IMR-90 (cell line): Measurements from ENCODE around the gene DNAJB5. TPM values are rescaled to one million over a fixed set of nuclear protein-coding genes. Genes with fewer than 3 reads are reported as not detected.

Source experiments
- ATAC-seq: fragments of 200-7000 bp; cut with Tn5 transposase; 2 replicates; pipeline ENCODE4 v1.9.1; 2020; ENCODE audit warnings: low read depth, mild to moderate bottlenecking, moderate library complexity
- BruUV-seq: library from RNA; stranded (reverse); fragments of 400-500 nt; replicated peaks from 2 replicates; lab custom pipeline; 2021; lab: Mats Ljungman, UMichigan
- CTCF ChIA-PET: fragments of 300-600 bp; formaldehyde crosslinking; extraction: SDS; loops from one replicate; lab custom pipeline; 2021; ENCODE audit warnings: antibody characterized with exemption; lab: Yijun Ruan, JAX
- POLR2A ChIA-PET: fragments of 300-600 bp; sonication (Branson Sonifier 250); formaldehyde crosslinking; loops from one replicate; lab custom pipeline; 2022; ENCODE audit warnings: antibody characterized with exemption; ENCODE audit not compliant: unreplicated experiment; lab: Charles Lee
- DNase-seq: peaks from one replicate; pipeline ENCODE4 v3.0.0; 2013
- H2AFZ ChIP-seq: replicated peaks from 2 replicates; pipeline ENCODE3; 2013; ENCODE audit warnings: low read length, mild to moderate bottlenecking; ENCODE audit not compliant: poor library complexity
- H2AK5ac ChIP-seq: 2 replicates; pipeline ENCODE4 v1.6.1; 2013; ENCODE audit warnings: low read depth, low read length, inconsistent platforms
- H2AK9ac ChIP-seq: replicated peaks from 2 replicates; pipeline ENCODE3; 2013; ENCODE audit warnings: mild to moderate bottlenecking, low read depth, low read length, moderate library complexity; ENCODE audit not compliant: poor library complexity
- H2BK120ac ChIP-seq: 2 replicates; pipeline ENCODE4 v1.6.1; 2013; ENCODE audit warnings: low read depth, low read length, inconsistent platforms
- H2BK15ac ChIP-seq: 3 replicates; pipeline ENCODE4 v1.6.1; 2013; ENCODE audit warnings: low read depth, low read length, inconsistent platforms
- H2BK20ac ChIP-seq: 2 replicates; pipeline ENCODE4 v1.6.1; 2013; ENCODE audit warnings: low read depth, mild to moderate bottlenecking, inconsistent platforms, low read length, moderate library complexity
- H2BK5ac ChIP-seq: 2 replicates; pipeline ENCODE4 v1.6.1; 2013; ENCODE audit warnings: mild to moderate bottlenecking, low read depth, low read length, inconsistent platforms; ENCODE audit not compliant: poor library complexity, severe bottlenecking
- H3K14ac ChIP-seq: replicated peaks from 2 replicates; pipeline ENCODE4 v1.6.1; 2013; ENCODE audit warnings: low read depth, low read length, inconsistent platforms
- H3K18ac ChIP-seq: 2 replicates; pipeline ENCODE4 v1.6.1; 2013; ENCODE audit warnings: low read depth, low read length, control low read depth
- H3K23ac ChIP-seq: 2 replicates; pipeline ENCODE4 v1.6.1; 2013; ENCODE audit warnings: low read depth, low read length, inconsistent platforms
- H3K27ac ChIP-seq: 2 replicates; pipeline ENCODE4 v1.5.1; 2013; ENCODE audit warnings: mild to moderate bottlenecking, control low read depth, low read length; ENCODE audit not compliant: insufficient read depth
- H3K27me3 ChIP-seq: 2 replicates; pipeline ENCODE4 v1.6.1; 2013; ENCODE audit warnings: low read length; ENCODE audit not compliant: control insufficient read depth, insufficient read depth
- H3K36me3 ChIP-seq: 2 replicates; pipeline ENCODE4 v1.6.1; 2013; ENCODE audit warnings: low read length, mixed read lengths; ENCODE audit not compliant: control insufficient read depth, insufficient read depth
- H3K4ac ChIP-seq: 2 replicates; pipeline ENCODE4 v1.6.1; 2013; ENCODE audit warnings: low read depth, low read length, inconsistent platforms
- H3K4me1 ChIP-seq: 2 replicates; pipeline ENCODE4 v1.6.1; 2013; ENCODE audit warnings: low read length, mixed read lengths; ENCODE audit not compliant: control insufficient read depth, insufficient read depth
- H3K4me2 ChIP-seq: 2 replicates; pipeline ENCODE4 v1.6.1; 2013; ENCODE audit warnings: low read depth, mild to moderate bottlenecking, control low read depth, low read length, moderate library complexity
- H3K4me3 ChIP-seq: 2 replicates; pipeline ENCODE4 v1.5.1; 2013; ENCODE audit warnings: low read depth, mild to moderate bottlenecking, control low read depth, low read length, moderate library complexity; ENCODE audit not compliant: insufficient read depth
- H3K56ac ChIP-seq: 2 replicates; pipeline ENCODE4 v1.6.1; 2013; ENCODE audit warnings: low read length, inconsistent platforms; ENCODE audit not compliant: insufficient read depth; ENCODE audit errors: extremely low read depth
- H3K79me1 ChIP-seq, 2 experiments: 2 replicates each; pipeline ENCODE4 v1.6.1; 2013; ENCODE audit warnings: low read length in 2 of 2, inconsistent platforms in 1 of 2, low read depth in 1 of 2
- H3K9ac ChIP-seq: 2 replicates; pipeline ENCODE4 v1.6.1; 2013; ENCODE audit warnings: low read depth, low read length, control low read depth
- H3K9me1 ChIP-seq: 2 replicates; pipeline ENCODE4 v1.6.1; 2013; ENCODE audit warnings: low read length, inconsistent platforms; ENCODE audit not compliant: insufficient read depth
- H3K9me3 ChIP-seq: 2 replicates; pipeline ENCODE4 v1.6.1; 2013; ENCODE audit warnings: low read length; ENCODE audit not compliant: control insufficient read depth, insufficient read depth
- H4K20me1 ChIP-seq: 2 replicates; pipeline ENCODE4 v1.6.1; 2013; ENCODE audit warnings: low read length, inconsistent platforms; ENCODE audit not compliant: insufficient read depth
- H4K5ac ChIP-seq: 2 replicates; pipeline ENCODE4 v1.6.1; 2013; ENCODE audit warnings: mild to moderate bottlenecking, low read depth, low read length, control low read depth
- H4K8ac ChIP-seq, 2 experiments: 2 replicates each; pipeline ENCODE4 v1.6.1; 2013; ENCODE audit warnings: low read depth in 2 of 2, low read length in 2 of 2, control low read depth in 1 of 2, inconsistent platforms in 1 of 2
- H4K91ac ChIP-seq: 2 replicates; pipeline ENCODE4 v1.6.1; 2013; ENCODE audit warnings: low read depth, low read length, inconsistent platforms; ENCODE audit not compliant: insufficient read depth
- BHLHE40 ChIP-seq: fragments of 150-350 bp; IDR thresholded peaks from 2 replicates; pipeline ENCODE4 v1.6.1; 2016; ENCODE audit warnings: mild to moderate bottlenecking, low read depth, low read length
- CEBPB ChIP-seq: IDR thresholded peaks from 2 replicates; pipeline ENCODE4 v1.6.1; 2012; ENCODE audit warnings: low read depth, low read length, improper control_type of control experiment
- CHD1 ChIP-seq: IDR thresholded peaks from 2 replicates; pipeline ENCODE4 v1.6.1; 2012; ENCODE audit warnings: low read depth, low read length, improper control_type of control experiment
- CTCF ChIP-seq: conservative IDR thresholded peaks from 2 replicates; pipeline ENCODE4 v1.5.1; 2012; ENCODE audit warnings: mild to moderate bottlenecking, low read depth, low read length, improper control_type of control experiment
- ELK1 ChIP-seq: fragments of 150-350 bp; IDR thresholded peaks from 2 replicates; pipeline ENCODE4 v1.6.1; 2016; ENCODE audit warnings: low read depth, mild to moderate bottlenecking, low read length, moderate library complexity, borderline replicate concordance
- FOS ChIP-seq: fragments of 150-350 bp; IDR thresholded peaks from 2 replicates; pipeline ENCODE4 v1.6.1; 2016; ENCODE audit warnings: low read depth, low read length
- MAFK ChIP-seq: IDR thresholded peaks from 2 replicates; pipeline ENCODE4 v1.6.1; 2012; ENCODE audit warnings: low read depth, low read length, improper control_type of control experiment
- MAZ ChIP-seq: IDR thresholded peaks from 2 replicates; pipeline ENCODE4 v1.6.1; 2012; ENCODE audit warnings: low read depth, mild to moderate bottlenecking, low read length, improper control_type of control experiment, moderate library complexity, borderline replicate concordance
- MXI1 ChIP-seq: IDR thresholded peaks from 2 replicates; pipeline ENCODE4 v1.6.1; 2012; ENCODE audit warnings: low read depth, mild to moderate bottlenecking, low read length, moderate library complexity, borderline replicate concordance
- NFE2L2 ChIP-seq: fragments of 150-350 bp; IDR thresholded peaks from 2 replicates; pipeline ENCODE4 v1.6.1; 2016; ENCODE audit warnings: low read depth, mild to moderate bottlenecking, low read length
- POLR2A ChIP-seq: IDR thresholded peaks from 2 replicates; pipeline ENCODE4 v1.6.1; 2012; ENCODE audit warnings: mild to moderate bottlenecking, low read depth, low read length
- RAD21 ChIP-seq: IDR thresholded peaks from 2 replicates; pipeline ENCODE4 v1.6.1; 2012; ENCODE audit warnings: low read length, improper control_type of control experiment
- RCOR1 ChIP-seq: IDR thresholded peaks from 2 replicates; pipeline ENCODE4 v1.6.1; 2012; ENCODE audit warnings: mild to moderate bottlenecking, low read length, improper control_type of control experiment; ENCODE audit not compliant: insufficient replicate concordance
- RFX5 ChIP-seq: IDR thresholded peaks from 2 replicates; pipeline ENCODE4 v1.8.0; 2012; ENCODE audit warnings: low read depth, mild to moderate bottlenecking, low read length, moderate library complexity
- SMC3 ChIP-seq: fragments of 150-350 bp; IDR thresholded peaks from 2 replicates; pipeline ENCODE4 v1.6.1; 2016; ENCODE audit warnings: low read depth, mild to moderate bottlenecking, antibody characterized with exemption, low read length, moderate library complexity
- USF2 ChIP-seq: fragments of 150-350 bp; IDR thresholded peaks from 2 replicates; pipeline ENCODE4 v1.6.1; 2017; ENCODE audit warnings: mild to moderate bottlenecking, antibody characterized with exemption, low read length, low read depth
- WGBS, 2 experiments: methylation state at CpG; one replicate each; pipeline versions ENCODE4 v1.1.5 to v1.1.7; 2013; ENCODE audit warnings: missing lambda C conversion rate in 2 of 2; ENCODE audit not compliant: insufficient read length in 1 of 2; ENCODE audit errors: extremely low coverage in 2 of 2; 5-methylcytosine and 5-hydroxymethylcytosine counted together
- dilution Hi-C: fragments of 300-500 bp; cut with HindIII; formaldehyde crosslinking; loops from one replicate; pipeline ENCODE4 v1.14.3; 2018; ENCODE audit warnings: low sequenced_read_pairs; ENCODE audit not compliant: unreplicated experiment
- in situ Hi-C: fragments of 300-500 bp; cut with MboI; formaldehyde crosslinking; loops from 3 replicates; pipeline ENCODE4 v1.14.3; 2019; ENCODE audit warnings: low sequenced_read_pairs, inconsistent platforms, mixed read lengths
- intact Hi-C: fragments of 100-400 bp; cut with micrococcal nuclease; formaldehyde crosslinking; loops from 2 replicates; pipeline ENCODE4 v1.10.0; 2022
- polyA plus RNA-seq, 3 experiments: library from polyadenylated mRNA; depleted of rRNA; stranded (reverse); fragments of >200 nt; gene quantifications; 2 replicates each; pipeline ENCODE4 v1.2.3, GENCODE V29; 2012; ENCODE audit warnings: low replicate concordance in 1 of 3
- total RNA-seq: library from RNA; depleted of rRNA; stranded (reverse); fragments of >200 nt; gene quantifications from 2 replicates; pipeline ENCODE4 v1.2.3, GENCODE V29; 2012

DNAJB5 gene
- total and polyA plus RNA-seq, 2 of the 4 experiments (the other 2 are of a cell fraction): 11.4 to 14.9 TPM

- dilution Hi-C loops: no loop called here
- DNase-seq (no peak), ATAC-seq (no peak)
- TF ChIP-seq NFE2L2 (no peak), MAFK (no peak), RAD21 (no peak), POLR2A (no peak), RCOR1 (no peak), FOS (no peak), BHLHE40 (no peak), ELK1 (no peak), CHD1 (no peak), CTCF (no peak), CEBPB (no peak), MXI1 (no peak), SMC3 (no peak), RFX5 (no peak), USF2 (no peak), MAZ (no peak)
- no peak overlapping the region for H2AK9ac ChIP-seq
- H3K56ac ChIP-seq: no peak overlapping the region
- no peak overlapping the region for H3K4ac ChIP-seq
- H2AFZ ChIP-seq: no peak overlapping the region
- H2AK5ac ChIP-seq: no peak overlapping the region
- no peak overlapping the region for H2BK120ac ChIP-seq
- no peak overlapping the region for H3K9ac ChIP-seq
- intact Hi-C loops: loop anchor here (5.0 kb wide), 1 partner anchor 491 kb away; no protein-coding TSS in a partner anchor
- no peak overlapping the region for H4K5ac ChIP-seq
- no peaks in the 10 kb centered on the region for H3K36me3 ChIP-seq
- H3K9me3 ChIP-seq: no peaks in the 10 kb centered on the region
- H3K79me1 ChIP-seq: peaks cover 7 to 19% of the 10 kb centered on the region in 2 experiments; a peak in 3 of 4 replicates
- no peak overlapping the region for H3K4me3 ChIP-seq
- H3K18ac ChIP-seq: no peak overlapping the region
- no peak overlapping the region for H3K27ac ChIP-seq
- H3K9me1 ChIP-seq: peaks cover 16% of the 10 kb centered on the region
- H3K27me3 ChIP-seq: peaks cover 15% of the 10 kb centered on the region
- no peak overlapping the region for H2BK15ac ChIP-seq
- in situ Hi-C loops: loop anchor here (5.0 kb wide), 1 partner anchor 79 kb away; no protein-coding TSS in a partner anchor
- no peak overlapping the region for H3K23ac ChIP-seq
- no peaks in the 10 kb centered on the region for H4K20me1 ChIP-seq
- CTCF ChIA-PET: no interaction called here
- no peak overlapping the region for H4K91ac ChIP-seq
- H2BK20ac ChIP-seq: no peak overlapping the region
- POLR2A ChIA-PET: no interaction called here
- no peak overlapping the region for H2BK5ac ChIP-seq
- H4K8ac ChIP-seq: no peak overlapping the region
- no CpG with 5 or more reads among the region's 9 CpGs for WGBS, 2 experiments
- peaks cover 11% of the 10 kb centered on the region for H3K4me1 ChIP-seq
- no peak overlapping the region for H3K4me2 ChIP-seq
- no peak overlapping the region for H3K14ac ChIP-seq
- BruUV-seq: no TSS peak
Observed at GRCh38 chr9:34986540-34987047, 3.0 kb upstream of the DNAJB5 start.
